HG02884 (cell line): ENCODE results near the gene DEPDC1.
"Not testable (repeated sequence)": the region's sequence is repeated elsewhere in the genome, so short reads cannot be mapped to it uniquely, and the experiment has no call there.

Experiments used
- ATAC-seq: cut with Tn5 transposase; IDR thresholded peaks from one replicate; pipeline ENCODE4 v1.9.1; 2021; ENCODE audit warnings: mild to moderate bottlenecking, moderate library complexity; ENCODE audit not compliant: unreplicated experiment

DEPDC1 gene

GRCh38 chr1:68496680-68497357 lies at the start of gene DEPDC1:
DEPDC1 (minus strand) TSS chr1:68497082; CDS start chr1:68496999, 83 bp downstream.
- ATAC-seq = peak; percentile 94

GRCh38 chr1:68544651-68545050 lies 47.8 kb upstream of the DEPDC1 start:
- no peak for ATAC-seq

- ATAC-seq = no peak
These were observed 45.7 kb upstream of the DEPDC1 start for GRCh38 chr1:68542586-68542985.

GRCh38 chr1:68538941-68539340 lies 42.1 kb upstream of the DEPDC1 start:
- no peak for ATAC-seq

- ATAC-seq = no peak
These were observed 31.4 kb upstream of the DEPDC1 start for GRCh38 chr1:68528243-68528642.

GRCh38 chr1:68525781-68526180 lies 28.9 kb upstream of the DEPDC1 start:
- ATAC-seq = no peak

GRCh38 chr1:68521286-68521685 lies 24.4 kb upstream of the DEPDC1 start:
- no peak for ATAC-seq

DNA sequence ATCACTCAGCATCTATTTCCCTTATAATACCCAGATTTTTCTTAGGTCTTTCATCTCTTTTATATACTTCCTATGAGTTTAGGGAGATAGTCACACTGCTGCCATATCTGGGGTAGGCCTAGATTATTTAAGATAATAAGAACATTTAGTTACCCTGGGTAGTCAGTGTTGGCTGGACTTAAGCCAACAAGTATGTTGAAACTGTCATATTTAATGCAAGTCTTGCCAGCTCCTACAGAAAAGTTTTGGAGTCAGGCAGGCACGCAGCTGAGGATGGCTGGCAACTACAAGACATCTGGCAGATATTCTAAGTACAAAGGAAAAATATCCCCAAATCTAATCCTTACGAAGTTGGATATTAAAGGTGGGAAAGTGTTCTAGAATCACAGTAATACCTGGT lies 19.2 kb upstream of the DEPDC1 start:
- no peak for ATAC-seq

GRCh38 chr1:68511254-68511653 lies 14.4 kb upstream of the DEPDC1 start:
- ATAC-seq = no peak

- no peak for ATAC-seq
These were observed 9.5 kb upstream of the DEPDC1 start for GRCh38 chr1:68506386-68506785.

- ATAC-seq = no peak
These were observed 6.2 kb upstream of the DEPDC1 start for GRCh38 chr1:68503085-68503484.

DNA sequence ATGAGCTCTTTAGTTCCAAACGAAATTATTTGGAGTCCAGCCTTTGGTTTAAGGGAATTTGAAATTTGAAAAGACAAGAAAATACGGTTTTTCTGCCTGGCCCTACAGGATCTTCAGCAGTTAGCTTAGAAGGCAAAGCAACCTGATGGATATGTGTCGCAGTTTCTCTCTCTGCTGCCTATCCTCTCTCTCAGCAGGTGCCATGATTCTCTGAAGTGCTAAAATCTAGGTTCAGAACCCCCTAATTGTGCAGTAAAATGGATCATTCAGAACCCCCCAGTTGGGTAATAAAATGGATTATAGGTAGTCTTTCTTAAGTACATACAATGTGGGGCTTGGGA lies 446 bp upstream of the DEPDC1 start:
- peak; percentile 20 for ATAC-seq

- ATAC-seq = peak; percentile 16
These were observed 758 bp downstream of the DEPDC1 start for GRCh38 chr1:68495968-68496679.

GRCh38 chr1:68495532-68495931 lies 1.4 kb downstream of the DEPDC1 start:
- ATAC-seq = no peak

DNA sequence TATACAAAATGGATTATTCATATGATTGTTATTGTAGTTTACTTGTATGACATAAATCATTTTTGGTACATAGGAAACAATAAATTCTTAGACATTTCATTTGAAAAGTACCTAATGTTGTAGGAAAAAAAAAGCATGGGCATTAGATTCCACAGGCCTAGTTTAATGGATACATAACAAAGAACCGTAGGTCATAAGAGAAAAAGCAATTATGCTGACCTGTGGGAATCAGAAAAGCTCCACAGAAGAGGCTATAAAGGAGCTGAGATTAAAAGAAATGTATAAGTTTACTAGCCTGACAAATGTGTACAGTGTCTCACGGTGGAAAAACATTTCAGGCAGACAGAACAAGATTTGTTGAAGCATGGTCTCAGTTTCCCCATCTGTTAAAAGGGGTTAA lies 3.7 kb downstream of the DEPDC1 start:
- no peak for ATAC-seq

GRCh38 chr1:68492255-68492654 lies 4.6 kb downstream of the DEPDC1 start:
- ATAC-seq = not testable (repeated sequence)

GRCh38 chr1:68490046-68490651 lies 6.7 kb downstream of the DEPDC1 start:
- ATAC-seq = no peak

DNA sequence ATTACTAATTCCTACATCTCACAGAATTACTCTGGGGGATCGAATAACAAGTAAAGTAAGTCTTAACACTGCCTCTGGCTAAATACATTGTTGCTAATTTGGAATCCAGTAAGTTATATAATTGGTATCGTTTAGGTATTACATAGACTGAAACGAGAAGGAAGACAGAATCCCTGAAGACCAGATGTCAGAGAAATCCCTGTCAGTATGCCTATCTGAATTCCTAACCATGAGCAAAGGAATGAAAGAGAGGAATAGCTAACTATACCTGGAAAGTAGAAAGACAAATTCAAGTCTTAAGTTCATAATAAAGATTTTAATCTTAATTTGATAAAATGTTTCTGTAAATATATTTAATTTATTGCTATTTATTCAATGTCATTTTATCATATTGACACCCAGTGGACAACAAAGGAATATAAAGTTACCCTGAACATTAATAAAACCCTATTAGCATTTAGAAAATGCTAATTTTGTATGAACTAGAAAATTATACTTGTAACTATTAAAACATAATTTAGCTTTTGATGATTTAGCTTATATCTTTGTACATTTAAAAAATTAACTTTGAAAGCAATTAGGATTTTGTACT lies 11.4 kb downstream of the DEPDC1 start:
- ATAC-seq = no peak

DNA sequence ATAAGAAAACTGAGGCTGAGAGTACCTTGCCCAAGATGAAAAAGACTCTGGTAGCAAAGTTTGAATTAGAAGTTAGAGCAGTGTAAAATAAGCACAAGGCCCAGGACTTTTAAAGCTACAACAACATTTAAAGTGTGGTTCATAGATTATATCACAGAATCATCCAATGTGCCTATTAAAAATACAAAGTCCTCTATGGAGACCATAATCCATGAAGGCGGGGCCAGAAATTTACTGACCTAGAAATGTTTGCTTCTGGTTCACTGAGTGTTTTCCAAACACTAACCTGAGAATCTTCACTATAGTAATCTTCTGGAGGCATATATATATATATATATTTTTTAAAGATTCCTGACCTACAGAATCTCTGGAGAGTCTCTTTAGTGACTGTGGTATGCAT lies 12.3 kb downstream of the DEPDC1 start:
- ATAC-seq = no peak

DNA sequence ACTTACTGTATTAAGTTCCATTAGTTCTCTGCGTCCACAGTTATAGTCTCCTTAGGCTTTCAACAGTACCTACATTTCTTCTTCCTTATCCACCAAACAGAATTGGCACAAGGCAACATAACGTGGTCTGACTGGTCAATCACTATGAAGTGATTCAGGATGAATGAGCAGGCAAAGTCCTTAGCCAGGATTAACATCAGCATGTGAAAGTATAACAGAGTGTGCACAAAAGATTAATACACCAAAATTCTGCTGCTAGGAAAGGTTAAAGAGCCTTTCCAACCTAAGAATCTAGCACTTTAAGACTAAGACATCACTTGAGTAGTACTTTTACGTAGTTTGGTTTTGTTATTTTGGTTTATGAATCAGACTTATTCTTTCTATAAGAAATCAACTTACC lies 15.8 kb downstream of the DEPDC1 start:
- ATAC-seq = no peak

DNA sequence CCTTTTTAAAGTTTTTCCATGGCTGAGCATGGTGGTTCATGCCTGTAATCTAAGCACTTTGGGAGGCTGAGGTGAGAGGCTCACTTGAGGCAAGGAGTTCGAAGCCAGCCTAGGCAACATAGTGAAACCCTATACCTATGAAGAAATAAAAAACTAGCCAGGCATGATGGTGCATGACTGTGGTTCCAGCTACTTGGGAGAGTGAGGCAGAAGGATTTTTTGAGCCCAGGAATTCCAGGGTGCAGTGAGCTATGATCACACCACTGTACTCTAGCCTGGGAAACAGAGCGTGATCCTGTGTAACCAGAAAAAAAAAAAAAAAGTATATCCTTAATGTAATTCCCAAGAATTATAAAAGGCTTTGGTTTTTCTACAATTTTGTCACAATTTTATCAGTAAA lies 17.4 kb downstream of the DEPDC1 start:
- no peak for ATAC-seq

GRCh38 chr1:68478662-68479061 lies 18.2 kb downstream of the DEPDC1 start:
- ATAC-seq = no peak
